GOT3 (cell line): Measurements from ENCODE around the gene NLRC3.

Experiments
- DNase-seq: peaks from one replicate; lab custom pipeline; 2025; ENCODE audit warnings: mixed read lengths; lab: John Stamatoyannopoulos, UW

The NLRC3 gene

DNA sequence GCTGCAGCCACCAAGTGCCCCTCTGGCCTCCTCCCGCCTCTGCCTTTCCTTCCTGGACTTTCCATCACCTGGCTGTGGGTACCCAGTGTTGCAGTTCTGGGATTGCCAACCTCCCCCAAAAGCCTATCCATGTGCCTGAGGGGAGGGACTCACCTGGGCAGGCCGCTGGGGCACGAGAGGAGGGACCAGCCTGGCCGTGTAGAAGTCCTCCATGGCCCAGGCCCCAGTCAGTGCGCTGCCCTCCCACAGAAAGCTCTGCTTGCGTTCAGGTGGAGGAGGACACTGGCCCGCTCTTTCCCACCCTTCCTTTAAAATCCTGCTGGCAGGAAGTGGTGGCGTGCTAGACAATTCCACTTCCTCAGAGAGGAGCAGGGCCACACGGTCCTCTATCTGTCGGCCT is 20.0 kb upstream of the NLRC3 start:
- DNase-seq, result no peak

- DNase-seq, result no peak
These were observed 19.1 kb upstream of the NLRC3 start for GRCh38 chr16:3596101-3596861.

DNA sequence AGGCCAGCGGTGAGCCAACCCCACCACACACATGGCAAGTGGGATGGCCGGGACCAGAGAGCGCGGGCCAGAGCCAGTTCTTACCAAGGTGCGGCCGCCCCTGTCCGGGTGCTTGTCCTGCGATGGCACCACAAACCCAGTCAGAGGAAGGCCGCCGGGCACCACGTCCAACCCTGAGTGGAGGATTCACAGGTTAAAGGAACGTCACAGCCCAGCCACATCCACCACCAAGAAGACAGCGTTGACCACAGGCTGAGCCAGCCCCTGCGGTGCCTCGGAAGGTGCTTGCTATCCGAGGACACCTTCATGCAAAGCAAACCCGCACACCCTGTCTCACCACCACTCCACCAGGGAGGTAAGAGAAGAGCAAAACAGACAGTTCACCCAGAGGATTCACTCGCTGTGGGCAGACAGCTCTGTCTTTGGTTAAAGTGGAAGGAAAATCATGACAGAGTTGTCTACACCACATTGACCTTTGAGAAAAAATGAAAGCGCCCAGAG is 18.4 kb upstream of the NLRC3 start:
- DNase-seq, result no peak

DNA sequence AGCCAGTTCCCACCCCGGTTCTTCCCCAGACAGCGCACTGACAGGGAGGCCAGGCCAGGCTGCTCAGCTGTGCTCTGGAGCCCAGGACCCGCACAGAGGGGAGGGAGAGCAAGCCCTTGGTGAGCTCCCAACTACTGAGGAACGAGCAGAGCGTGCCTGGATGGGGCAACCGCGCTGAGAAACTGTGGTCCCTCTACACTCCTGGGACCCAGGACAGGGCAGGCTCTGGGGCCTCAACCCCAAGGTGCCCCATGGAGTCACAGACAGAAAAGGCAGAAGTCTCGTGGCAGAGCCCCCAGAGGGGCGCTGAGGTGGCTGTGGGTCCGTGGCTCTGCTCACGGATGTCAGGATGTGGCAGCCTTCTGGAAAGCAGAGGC is 17.9 kb upstream of the NLRC3 start:
- no peak for DNase-seq

DNA sequence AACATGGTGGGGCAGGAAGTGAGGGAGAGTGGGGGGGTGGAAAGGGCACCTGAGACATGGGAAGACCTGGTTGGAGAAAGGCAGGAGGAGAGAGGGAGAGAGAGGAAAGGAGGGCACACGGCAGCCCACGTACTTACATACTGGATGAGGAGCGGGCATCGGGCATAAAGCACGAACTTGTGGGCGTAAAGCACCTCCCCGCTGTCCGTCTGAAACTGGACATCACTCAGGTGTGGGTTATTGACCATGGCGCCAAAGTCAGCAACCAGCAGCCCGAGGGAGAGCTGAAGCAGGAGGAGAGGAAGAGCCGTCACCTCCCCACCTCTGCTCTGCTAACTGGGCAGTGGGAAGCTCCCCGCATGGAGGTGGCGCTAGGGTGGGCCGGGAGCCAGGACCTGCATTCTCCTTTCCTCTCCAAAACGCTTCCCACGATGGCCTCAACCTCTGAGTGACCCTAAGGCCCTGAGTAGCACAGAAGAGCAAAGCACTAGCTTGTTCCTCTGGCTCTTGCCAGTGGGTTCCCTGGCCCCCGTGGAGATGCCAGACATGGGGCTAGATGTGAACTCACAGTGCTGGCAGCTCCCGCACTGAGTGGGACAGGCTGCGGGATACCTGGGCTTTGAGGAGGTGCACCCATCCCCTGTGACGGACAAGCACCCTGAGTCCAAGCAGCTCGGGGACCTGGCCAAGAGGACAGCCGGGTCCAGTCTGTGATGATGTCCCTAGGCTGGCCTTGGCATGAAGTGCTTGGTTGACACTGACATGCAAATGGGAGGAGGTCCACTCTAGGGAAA is 17.3 kb upstream of the NLRC3 start:
- no peak for DNase-seq

DNA sequence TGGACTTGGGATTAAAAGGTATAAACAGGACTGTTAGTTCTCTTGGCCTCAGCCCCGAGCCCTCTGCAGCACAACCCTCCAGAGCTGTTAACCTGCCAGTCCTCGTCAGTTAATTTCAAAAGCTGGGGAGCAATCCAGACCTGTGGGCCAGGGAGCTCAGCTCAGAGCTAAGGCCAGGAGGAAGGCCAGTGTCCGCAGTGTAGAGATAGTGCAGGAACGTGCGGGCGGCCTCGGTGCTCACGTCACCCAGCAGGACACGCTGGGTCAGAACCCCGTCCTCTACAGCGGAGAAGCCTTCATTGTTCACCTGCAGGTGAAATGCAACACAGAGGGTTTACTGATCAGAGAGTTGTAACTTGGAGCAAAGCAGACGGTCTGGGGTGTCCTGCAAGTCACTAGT is 15.4 kb upstream of the NLRC3 start:
- no peak for DNase-seq

- DNase-seq, result no peak
These were observed 14.8 kb upstream of the NLRC3 start for GRCh38 chr16:3591991-3592390.

DNA sequence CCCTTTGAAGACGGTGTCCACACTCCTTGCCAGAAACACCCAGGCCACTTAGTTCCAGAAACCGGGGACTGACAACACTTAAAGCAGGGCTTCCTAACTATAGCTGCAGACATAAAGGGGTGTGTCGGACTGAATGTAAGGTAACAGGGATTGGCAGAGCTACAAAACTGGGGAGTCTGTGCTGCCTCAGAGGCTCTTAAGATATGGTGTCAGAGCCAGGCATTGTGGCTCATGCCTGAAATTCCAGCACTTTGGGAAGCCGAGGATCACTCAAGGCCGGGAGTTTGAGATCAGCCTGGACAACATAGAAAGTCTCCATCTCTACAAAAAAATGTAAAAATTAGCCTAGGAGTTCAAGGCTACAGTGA is 14.2 kb upstream of the NLRC3 start:
- DNase-seq, result no peak

GRCh38 chr16:3590736-3591435 is 13.7 kb upstream of the NLRC3 start:
- no peak for DNase-seq

- DNase-seq, result no peak
These were observed 12.9 kb upstream of the NLRC3 start for GRCh38 chr16:3589991-3590701.

- DNase-seq, result no peak
These were observed 12.3 kb upstream of the NLRC3 start for GRCh38 chr16:3589441-3589921.

- no peak for DNase-seq
These were observed 11.8 kb upstream of the NLRC3 start for GRCh38 chr16:3589001-3589400.

- DNase-seq, result no peak
These were observed 10.4 kb upstream of the NLRC3 start for GRCh38 chr16:3587547-3588110.

GRCh38 chr16:3584412-3584811 is 7.2 kb upstream of the NLRC3 start:
- no peak for DNase-seq

- DNase-seq, result no peak
These were observed 6.3 kb upstream of the NLRC3 start for GRCh38 chr16:3583303-3584038.

GRCh38 chr16:3582276-3583165 is 5.3 kb upstream of the NLRC3 start:
- no peak for DNase-seq

DNA sequence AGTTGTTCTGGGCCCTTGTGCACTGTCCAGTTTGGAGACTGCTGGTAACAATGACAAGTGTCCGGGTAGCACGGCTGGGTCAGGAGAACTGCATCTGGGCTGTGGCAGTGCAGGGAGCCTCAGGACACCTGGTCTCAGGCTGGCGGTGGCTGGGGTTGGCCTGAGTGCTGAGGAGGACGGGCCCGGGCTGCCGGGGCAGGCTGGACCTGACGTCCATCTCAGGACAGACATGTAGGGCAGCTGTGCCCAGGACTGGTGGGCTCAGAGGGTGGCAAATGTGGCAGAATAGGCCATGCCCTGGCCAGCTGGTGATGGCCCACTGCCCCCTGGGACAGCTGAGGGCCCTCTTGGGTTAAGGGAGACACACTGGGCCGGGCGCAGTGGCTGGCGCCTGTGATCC is 4.2 kb upstream of the NLRC3 start:
- DNase-seq, result no peak

DNA sequence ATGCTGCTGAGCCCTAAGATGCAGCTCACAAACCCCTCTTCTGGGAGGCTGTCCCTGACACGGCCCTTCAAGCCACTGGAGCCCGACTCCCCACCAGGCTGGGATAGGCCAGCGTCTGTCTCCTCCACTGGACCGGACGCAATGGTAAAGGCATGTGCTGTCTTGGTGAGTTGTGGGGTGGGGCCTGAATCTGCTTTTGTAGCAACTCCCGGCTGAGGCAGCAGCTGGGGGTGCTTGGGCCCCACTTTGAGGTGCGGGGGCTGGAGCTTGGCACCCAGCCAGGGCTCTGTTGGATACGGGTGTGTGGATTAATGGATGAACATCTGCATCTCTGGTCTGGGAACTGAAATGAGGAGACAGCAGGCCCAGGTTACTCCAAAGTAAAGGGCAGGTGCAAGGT is 3.5 kb upstream of the NLRC3 start:
- DNase-seq, result no peak

DNA sequence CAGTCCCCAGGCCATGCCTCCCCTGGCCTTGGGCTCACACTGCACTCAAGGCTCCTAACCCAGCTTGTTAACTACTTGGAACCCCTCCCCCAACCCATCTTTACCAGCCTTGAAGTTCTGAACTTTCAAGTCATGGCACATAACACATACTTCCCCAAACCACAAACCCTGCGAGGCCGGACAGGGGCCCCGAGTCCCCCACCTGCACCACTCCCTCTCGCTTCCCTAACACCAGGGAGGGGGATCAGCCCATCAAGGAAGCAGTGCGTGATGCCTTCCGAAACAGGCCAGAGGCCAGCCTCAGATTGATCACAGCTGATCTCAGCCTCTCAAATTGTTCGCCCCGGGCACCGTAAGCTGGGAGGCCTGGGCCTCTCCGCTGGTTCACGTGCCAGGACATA is 3.0 kb upstream of the NLRC3 start:
- no peak for DNase-seq

DNA sequence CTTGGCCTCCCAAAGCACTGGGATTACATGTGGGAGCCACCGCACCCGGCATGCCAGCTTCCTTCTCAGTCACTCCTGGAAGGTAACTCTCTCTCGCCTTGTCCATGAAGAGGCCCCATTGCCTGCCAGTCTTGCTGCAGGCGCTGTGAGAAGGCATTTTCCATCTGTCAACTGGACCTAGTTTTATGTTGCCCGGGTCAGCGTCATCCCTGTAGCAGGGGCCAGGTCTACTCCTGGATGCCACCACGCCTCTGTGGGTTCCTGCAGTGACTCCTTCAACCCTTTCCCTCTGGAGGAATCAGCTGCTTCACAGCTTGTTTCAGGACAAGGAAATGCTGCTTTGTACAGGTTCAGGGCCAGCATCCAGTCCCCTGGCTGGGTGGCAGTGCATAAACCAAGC is 2.6 kb upstream of the NLRC3 start:
- DNase-seq, result no peak
